IPS-18c (cell line): ENCODE measurements around the gene KLK12.
"Not testable (repeated sequence)": the region's sequence is repeated elsewhere in the genome, so short reads cannot be mapped to it uniquely, and the experiment has no call there.

Experiments
- H3K4me3 ChIP-seq: 2 replicates; pipeline ENCODE4 v1.7.0; 2013; ENCODE audit warnings: low read depth, mild to moderate bottlenecking, low read length, moderate library complexity; ENCODE audit not compliant: insufficient read depth
- H3K9me3 ChIP-seq: one replicate; pipeline ENCODE4 v1.6.1; 2013; ENCODE audit warnings: mild to moderate bottlenecking, low read length, moderate library complexity; ENCODE audit not compliant: control insufficient read depth, insufficient read depth

The KLK12 gene

DNA sequence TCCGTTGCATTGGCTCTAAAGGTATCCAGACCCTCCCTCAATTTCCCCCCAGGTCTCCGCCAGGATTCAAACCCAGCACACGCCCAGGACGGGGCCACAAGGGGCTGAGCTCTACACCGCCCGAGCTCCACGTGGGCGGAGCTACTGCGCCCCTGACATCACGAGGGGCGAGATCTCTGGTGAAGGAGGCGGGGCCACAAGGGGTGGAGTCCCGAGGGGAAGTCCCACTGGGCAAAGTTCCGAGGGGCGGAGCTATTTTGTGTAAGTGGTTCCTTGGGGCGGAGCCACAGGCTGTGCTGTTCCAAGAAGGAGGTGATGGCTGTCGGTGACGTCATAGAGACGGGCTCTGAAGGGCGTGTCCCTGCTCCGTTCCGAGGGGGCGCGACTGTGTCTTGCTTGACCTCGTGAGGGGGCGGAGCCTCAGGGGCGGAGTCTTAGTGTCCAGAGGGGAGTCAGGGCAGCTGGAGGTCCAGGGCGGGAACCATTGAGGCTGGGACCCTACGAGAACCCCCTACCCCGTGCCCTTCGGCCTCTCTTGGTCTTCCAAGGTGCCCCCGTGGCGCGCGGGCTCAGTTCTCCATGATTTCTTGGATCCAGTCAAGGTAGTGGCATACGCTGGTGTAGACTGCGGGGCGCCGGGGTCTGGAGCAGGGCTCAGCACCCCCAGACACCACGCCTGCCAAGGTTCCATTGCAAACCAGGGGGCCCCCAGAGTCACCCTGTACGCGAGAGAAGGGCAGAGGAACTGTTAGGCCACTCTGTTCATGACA lies 32.1 kb downstream of the KLK12 start:
- Histone ChIP-seq H3K9me3 (no peaks in the 10 kb centered on the region), H3K4me3 (peak overlapping the region; percentile 41; the same call in 1 of the 2 replicates)

DNA sequence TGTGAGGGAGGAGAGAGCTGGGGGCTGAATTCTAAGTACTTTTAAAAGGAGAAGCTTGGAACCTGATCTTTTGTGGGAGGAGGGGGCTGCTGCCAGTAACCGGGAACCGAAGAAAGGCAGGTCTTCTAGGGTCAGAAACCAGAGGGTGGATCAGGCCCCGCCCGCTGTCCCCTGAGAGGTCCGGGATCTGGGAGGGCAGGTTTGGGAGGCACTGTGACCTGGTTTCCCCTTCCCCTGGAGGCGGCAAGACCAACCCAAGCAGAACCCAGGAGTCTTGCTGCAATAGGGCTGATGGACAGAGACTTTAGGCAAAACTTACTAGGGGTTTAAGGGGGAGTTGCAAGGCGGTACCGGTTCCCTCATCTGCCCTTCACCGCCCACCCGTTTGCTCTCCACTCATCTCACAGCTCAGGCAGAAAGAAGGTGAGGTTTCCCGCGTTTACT lies 32.7 kb downstream of the KLK12 start:
- peak overlapping the region; percentile 41; the same call in 1 of the 2 replicates for H3K4me3 ChIP-seq
- H3K9me3 ChIP-seq: no peaks in the 10 kb centered on the region

DNA sequence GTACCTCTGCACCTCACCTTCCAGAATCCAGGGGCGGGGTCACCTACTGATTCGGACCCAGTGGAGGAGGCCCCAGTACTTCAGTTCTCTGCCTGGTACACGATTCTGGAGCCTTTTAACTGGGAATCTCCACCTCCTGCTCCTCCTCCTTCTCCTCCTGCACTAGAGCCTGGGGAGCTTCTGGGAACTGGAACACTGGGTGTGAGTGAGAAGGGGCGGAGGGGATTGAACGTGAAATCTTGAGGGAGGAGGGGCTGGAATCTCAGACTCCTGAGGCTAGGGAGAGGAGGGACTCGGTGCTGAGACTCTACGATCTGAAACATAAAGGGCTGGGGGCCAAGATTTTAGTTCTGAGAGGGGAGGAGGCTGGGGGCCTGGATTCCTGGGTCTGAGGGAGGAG lies 33.3 kb downstream of the KLK12 start, which contains the start of gene KLK8:
TSS of gene KLK8 (minus strand) at position 90 of the 400 bp plus-strand sequence. CDS start 437 bp downstream, outside the sequence.
- peak within 1 kb of the TSS; percentile 41; the same call in 1 of the 2 replicates for H3K4me3 ChIP-seq
- no peaks in the 10 kb centered on the region for H3K9me3 ChIP-seq

DNA sequence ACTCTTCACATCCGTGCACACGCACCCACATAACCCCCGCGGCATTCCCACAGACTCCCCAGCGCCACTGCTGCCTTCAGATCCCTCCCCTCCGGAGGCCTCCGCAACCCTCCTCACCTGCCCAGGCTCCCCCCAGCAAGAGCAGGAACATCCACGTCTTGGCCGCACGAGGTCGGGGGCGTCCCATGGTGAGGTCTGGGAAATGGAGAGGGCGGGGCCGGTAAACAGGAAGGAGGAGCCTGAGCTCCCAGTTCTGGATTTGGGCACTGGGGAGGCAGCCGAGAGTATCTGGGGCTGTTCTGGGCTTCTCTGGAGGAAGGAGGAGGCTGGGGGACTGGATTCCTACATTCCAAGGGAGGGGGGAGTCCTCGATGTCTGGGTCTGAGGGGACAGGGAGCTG lies 33.8 kb downstream of the KLK12 start:
- Histone ChIP-seq H3K9me3 (no peaks in the 10 kb centered on the region), H3K4me3 (peak overlapping the region; percentile 34; the same call in 1 of the 2 replicates)

DNA sequence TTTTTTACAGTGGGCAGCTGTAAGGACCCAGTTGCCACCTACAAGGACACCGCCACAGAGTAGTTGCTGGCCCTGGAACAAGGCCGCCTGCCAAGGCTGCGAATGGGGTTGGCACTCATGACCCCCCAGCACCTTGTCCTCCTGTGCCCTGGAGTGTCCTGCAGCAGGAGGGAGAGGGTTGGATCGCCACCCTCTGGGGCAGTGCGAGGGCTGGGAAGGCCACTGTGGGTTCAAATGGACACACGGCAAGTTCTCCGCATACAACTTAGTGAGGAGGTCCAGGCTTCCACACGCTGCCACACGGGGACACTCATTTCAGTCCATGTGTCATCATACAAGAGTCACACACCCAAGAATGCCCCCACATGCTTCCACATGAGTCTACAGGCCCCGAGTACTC lies 34.4 kb downstream of the KLK12 start:
- Histone ChIP-seq H3K9me3 (no peaks in the 10 kb centered on the region), H3K4me3 (no peak overlapping the region)

DNA sequence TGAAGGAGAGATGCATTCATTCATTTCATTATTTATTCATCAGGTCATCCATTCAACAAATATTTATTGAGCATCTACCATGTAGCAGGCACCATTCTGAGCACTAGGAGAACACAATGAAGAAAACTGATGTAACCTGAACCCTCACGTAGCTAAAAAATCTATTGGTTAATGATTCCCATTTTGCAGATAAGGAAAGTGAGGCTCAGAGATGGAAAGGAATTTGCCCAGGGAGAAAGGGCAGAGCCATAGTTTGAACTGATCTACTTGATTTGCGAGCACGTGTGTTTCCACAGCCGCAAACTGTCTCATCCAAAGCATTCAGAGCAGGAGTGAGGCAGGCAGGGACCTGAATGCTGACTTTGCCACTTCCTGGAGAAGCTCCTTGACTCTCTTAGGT lies 36.1 kb downstream of the KLK12 start:
- no peak overlapping the region for H3K4me3 ChIP-seq
- no peaks in the 10 kb centered on the region for H3K9me3 ChIP-seq

DNA sequence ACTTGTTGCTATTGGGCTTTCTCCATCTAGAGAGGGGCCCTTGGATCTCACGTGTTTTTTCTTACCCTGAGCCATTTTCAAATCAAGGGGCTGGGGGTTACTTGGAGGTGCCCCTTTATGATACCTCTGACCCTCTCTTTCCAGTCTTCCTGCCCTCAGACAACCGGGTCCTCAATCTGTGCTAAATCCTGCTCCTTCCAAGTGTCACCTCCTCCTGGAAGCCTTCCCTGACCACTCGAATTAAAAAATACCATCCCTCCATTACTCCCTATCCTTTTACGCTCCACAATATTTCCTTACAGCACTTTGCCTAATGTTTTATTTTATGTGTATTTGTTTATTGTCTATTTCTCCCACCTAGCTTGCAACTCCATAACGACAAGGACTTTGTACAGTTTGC lies 36.7 kb downstream of the KLK12 start:
- Histone ChIP-seq H3K9me3 (no peaks in the 10 kb centered on the region), H3K4me3 (no peak overlapping the region)

DNA sequence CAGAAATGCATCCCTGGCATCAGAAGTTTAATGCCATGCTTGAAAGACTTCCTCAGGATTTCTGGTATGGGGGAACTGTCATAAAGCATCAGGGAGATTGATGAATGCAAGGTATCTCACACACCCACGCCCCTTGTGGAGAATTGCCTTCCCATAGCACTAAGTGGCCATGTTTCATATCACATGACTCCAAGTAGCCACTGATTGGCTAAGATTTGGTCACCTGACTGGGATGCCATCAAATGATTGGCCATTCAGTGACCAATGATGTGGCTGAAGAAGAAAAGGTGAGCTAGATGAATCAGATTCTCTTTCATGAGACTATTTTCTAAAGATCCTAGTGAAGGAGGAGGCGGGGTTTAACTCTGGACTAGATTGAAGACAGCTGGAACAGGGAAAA lies 40.7 kb downstream of the KLK12 start:
- no peak overlapping the region for H3K4me3 ChIP-seq
- H3K9me3 ChIP-seq: no peaks in the 10 kb centered on the region

DNA sequence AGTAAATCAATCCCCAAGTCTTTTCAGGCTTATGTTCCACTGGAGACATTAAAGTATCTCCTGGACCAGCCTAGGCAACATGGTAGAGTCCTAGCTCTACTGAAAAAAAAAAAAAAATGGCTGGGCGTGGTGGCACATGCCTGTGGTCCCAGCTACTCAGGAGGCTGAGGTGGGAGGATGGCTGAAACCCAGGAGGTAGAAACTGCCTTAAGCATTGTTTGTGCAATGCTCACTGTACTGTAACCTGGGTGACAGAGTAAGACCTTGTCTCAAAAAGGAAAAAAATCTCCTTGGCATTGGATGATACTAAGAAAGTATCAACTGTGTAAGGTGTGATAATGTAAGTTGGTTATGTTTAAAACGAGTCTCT lies 42.2 kb downstream of the KLK12 start:
- Histone ChIP-seq H3K9me3 (no peaks in the 10 kb centered on the region), H3K4me3 (no peak overlapping the region)

DNA sequence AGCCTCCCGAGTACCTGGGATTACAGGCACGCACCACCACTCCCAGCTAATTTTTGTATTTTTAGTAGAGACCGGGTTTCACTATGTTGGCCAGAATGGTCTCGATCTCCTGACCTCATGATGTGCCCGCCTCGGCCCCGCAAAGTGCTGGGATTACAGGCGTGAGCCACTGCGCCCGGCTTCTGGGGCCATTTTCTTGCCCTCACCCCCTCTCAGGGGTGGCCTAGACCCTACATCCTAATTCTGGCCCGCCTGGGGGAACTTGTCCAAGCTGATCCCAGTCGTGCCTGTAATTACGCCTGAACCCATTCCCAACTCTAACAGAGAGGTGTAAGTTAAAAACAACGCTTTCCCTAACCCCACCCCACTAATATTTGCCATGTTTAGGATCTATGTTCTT lies 50.4 kb downstream of the KLK12 start:
- H3K4me3 ChIP-seq, H3K9me3 ChIP-seq: not testable (repeated sequence)

DNA sequence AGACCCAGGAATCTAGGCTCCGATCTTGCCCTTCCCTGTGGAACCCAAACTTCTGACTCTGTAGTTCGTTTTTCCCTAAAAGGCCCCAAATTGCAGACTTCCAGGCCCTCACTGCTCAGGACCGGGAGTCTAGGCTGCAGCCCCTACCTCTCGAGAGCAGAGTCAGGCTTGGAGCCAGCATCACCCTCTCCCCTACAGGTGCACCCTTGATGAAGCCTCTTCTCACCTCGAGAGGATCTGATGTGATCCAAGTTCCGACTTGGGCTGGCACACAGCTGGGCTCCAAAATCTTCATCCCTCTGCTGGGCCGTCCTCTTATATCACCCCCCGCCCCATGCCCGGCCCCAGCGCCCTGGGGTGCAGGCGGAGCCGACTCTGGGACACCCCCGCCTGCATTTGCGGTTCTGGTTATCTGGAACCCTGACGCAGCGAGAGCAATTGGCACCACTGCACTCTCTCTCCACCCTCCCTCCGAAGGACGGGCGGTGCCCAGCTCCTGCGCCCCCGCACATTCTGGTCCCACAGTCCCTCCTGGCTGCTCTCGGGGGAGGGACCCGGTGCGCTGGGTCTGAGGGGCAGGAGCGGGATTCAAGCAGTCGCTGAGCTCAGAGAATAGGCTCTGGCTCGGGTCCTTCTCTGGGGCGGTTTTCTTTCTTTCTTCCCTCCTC lies 51.0 kb downstream of the KLK12 start, which contains the start of gene KLK7:
TSS of gene KLK7 (minus strand) at position 293 of the 668 bp plus-strand sequence. CDS start 1,518 bp downstream, outside the sequence.
- peaks cover 4% of the 10 kb centered on the region for H3K9me3 ChIP-seq
- peak within 1 kb of the TSS; percentile 40; the same call in 1 of the 2 replicates for H3K4me3 ChIP-seq

DNA sequence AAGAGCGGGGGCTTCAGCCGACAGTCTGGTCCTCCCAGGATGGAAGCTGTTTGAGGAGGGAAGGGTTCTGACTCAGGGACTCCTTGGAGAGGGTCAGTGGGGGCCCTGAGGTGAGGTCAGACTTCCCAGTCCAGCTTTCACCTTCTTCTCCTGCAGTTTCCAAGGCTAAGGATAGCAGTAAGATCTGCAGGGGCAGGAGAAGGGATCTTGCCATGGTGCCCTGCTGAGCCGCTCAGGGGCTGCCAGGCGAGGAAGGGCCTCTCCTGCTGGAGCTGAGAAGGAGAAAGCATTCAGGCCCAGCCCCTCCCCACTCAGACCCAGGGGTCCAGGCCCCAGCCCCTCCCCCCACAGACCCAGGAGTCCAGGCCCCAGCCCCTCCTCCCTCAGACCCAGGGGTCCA lies 52.6 kb downstream of the KLK12 start:
- H3K9me3 ChIP-seq: peaks cover 4% of the 10 kb centered on the region
- H3K4me3 ChIP-seq: no peak overlapping the region

DNA sequence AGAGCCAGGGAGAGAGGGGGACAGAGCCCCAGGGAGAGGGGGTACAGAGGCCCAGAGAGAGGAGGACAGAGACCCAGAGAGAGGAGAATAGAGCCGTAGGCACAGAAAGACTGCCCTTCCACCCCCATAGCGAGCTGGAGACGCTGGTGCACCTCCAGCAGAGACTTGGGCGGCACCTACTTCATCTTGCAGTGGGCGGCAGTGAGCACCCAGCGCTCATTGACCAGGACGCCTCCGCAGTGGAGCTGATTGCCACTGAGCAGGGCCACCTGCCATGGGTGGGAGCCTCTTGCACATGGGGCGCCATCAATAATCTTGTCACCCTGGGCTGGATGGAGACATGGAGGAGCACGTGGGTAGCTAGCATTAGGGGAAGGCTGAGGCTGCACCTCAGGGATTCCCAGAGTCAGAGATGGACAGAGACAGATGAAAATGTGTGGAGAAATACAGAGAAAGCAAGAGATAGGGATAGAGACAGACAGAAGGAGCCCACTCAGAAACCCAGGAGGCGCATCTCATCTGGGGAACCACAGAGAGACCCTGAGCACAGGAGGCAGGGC lies 53.1 kb downstream of the KLK12 start:
- Histone ChIP-seq H3K9me3 (peaks cover 4% of the 10 kb centered on the region), H3K4me3 (no peak overlapping the region)

DNA sequence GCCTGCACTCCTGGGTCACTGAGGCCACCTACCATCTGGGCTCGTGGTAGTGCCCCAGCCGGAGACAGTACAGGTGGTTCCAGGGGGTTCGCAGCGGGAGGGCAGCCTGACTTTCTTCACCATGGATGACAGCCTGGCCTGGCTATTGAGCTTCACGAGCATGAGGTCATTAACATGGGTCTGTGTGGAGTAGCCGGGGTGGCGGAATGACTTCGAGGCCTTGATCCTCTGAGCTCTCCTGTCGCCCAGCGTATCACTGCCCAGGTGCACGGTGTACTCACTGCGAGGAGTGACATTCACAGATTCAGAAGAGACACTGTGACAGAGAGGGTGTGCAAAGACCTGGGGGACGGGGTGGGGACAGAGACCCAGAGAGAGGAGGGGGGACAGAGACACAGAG lies 54.6 kb downstream of the KLK12 start:
- Histone ChIP-seq H3K4me3 (no peak overlapping the region), H3K9me3 (peaks cover 4% of the 10 kb centered on the region)

DNA sequence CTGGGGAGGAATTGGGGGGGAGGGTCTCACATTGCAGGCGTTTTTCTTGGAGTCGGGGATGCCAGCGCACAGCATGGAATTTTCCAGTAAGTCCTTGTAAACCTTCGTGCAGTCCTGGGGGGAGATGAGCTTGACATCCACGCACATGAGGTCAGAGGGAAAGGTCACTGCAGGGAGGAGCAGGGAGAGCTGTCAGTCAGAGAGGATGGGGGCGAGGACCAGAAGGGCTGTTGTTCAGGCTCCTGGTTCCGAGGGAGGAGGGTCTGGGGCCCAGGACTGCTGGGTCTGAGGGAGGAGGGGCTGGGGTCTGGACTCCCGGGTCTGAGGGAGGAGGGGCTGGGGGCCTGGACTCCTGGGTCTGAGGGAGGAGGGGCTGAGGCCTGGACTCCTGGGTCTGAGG lies 55.0 kb downstream of the KLK12 start:
- H3K9me3 ChIP-seq: peaks cover 4% of the 10 kb centered on the region
- no peak overlapping the region for H3K4me3 ChIP-seq
